Panc1 (cell line): ENCODE measurements around the gene NFATC2.

ENCODE experiments used
- CTCF ChIP-seq: fragments of 450-650 bp; IDR thresholded peaks from 2 replicates; pipeline ENCODE4 v1.5.1; 2017; ENCODE audit warnings: mild to moderate bottlenecking
- TCF7L2 ChIP-seq: IDR thresholded peaks from 2 replicates; pipeline ENCODE4 v1.6.1; 2011; ENCODE audit warnings: mild to moderate bottlenecking, low read depth, low read length, inconsistent platforms

- TF ChIP-seq CTCF (no peak), TCF7L2 (no peak)
These were observed 6.8 kb downstream of the NFATC2 start for GRCh38 chr20:51535674-51536073.
